ENCODE results near the gene C11orf21.

- TF ChIP-seq CTCF (IDR thresholded peaks at IDR 0.05) (no peak), POLR2A (IDR thresholded peaks at IDR 0.05) (no peak)
These were observed 17.0 kb upstream of the C11orf21 start for GRCh38 chr11:2318707-2319106.
